GM18873 (cell line): ENCODE measurements around the gene FABP3.

ENCODE experiments used
- ATAC-seq: cut with Tn5 transposase; IDR thresholded peaks from one replicate; pipeline ENCODE4 v1.9.1; 2021; ENCODE audit warnings: mild to moderate bottlenecking, moderate library complexity, moderate number of reproducible peaks; ENCODE audit not compliant: unreplicated experiment, low FRiP score

FABP3 gene

GRCh38 chr1:31373056-31373896 lies at the start of gene FABP3:
Gene FABP3 (minus strand): TSS chr1:31373076. CDS start chr1:31373014, 62 bp downstream.
- ATAC-seq = no peak

- ATAC-seq = no peak
Observed at GRCh38 chr1:31421371-31422040, 48.6 kb upstream of the FABP3 start.

GRCh38 chr1:31420716-31421115 lies 47.8 kb upstream of the FABP3 start:
- ATAC-seq = no peak

- ATAC-seq = no peak
Observed at GRCh38 chr1:31418626-31419323, 45.9 kb upstream of the FABP3 start.

- ATAC-seq = no peak
Observed at GRCh38 chr1:31417148-31417547, 44.3 kb upstream of the FABP3 start.

- no peak for ATAC-seq
Observed at GRCh38 chr1:31416101-31416736, 43.3 kb upstream of the FABP3 start.

- ATAC-seq = no peak
Observed at GRCh38 chr1:31415658-31416057, 42.8 kb upstream of the FABP3 start.

GRCh38 chr1:31414980-31415370 lies 42.1 kb upstream of the FABP3 start:
- ATAC-seq = no peak

- ATAC-seq = no peak
Observed at GRCh38 chr1:31413405-31414001, 40.6 kb upstream of the FABP3 start.

GRCh38 chr1:31412732-31413404 lies 40.0 kb upstream of the FABP3 start, which contains the start of gene SERINC2:
Gene SERINC2 (plus strand): TSS chr1:31413213. CDS start chr1:31413266, 53 bp downstream.
- ATAC-seq = no peak

- ATAC-seq = no peak
Observed at GRCh38 chr1:31412205-31412604, 39.3 kb upstream of the FABP3 start.

GRCh38 chr1:31410871-31411270 lies 38.0 kb upstream of the FABP3 start:
- no peak for ATAC-seq

- ATAC-seq = no peak
Observed at GRCh38 chr1:31409946-31410858, 37.3 kb upstream of the FABP3 start.

GRCh38 chr1:31408788-31409318 lies 36.0 kb upstream of the FABP3 start:
- no peak for ATAC-seq

- no peak for ATAC-seq
Observed at GRCh38 chr1:31407029-31407626, 34.3 kb upstream of the FABP3 start.

- ATAC-seq = no peak
Observed at GRCh38 chr1:31405578-31406245, 32.8 kb upstream of the FABP3 start.

- ATAC-seq = no peak
Observed at GRCh38 chr1:31401241-31401640, 28.4 kb upstream of the FABP3 start.

GRCh38 chr1:31400393-31400792 lies 27.5 kb upstream of the FABP3 start:
- ATAC-seq = no peak
